Erythroblast (primary cell): ENCODE data around the gene GTF3C4.
A peak's percentile ranks its signal among the peaks of the same experiment; 100 is the strongest.
"Not testable (repeated sequence)": the region's sequence is repeated elsewhere in the genome, so short reads cannot be mapped to it uniquely, and the experiment has no call there.

Source experiments
- DNase-seq, 2 experiments: peaks; one replicate each; lab custom pipeline; 2025; lab: John Stamatoyannopoulos, UW
- GATA1 ChIP-seq: IDR thresholded peaks from 2 replicates; pipeline ENCODE4 v1.6.1; 2011; ENCODE audit warnings: low read depth, mild to moderate bottlenecking, control low read depth, low read length, moderate library complexity
- POLR2A ChIP-seq: IDR thresholded peaks from 2 replicates; pipeline ENCODE4 v1.6.1; 2011; ENCODE audit warnings: mild to moderate bottlenecking, low read length

GTF3C4 gene

DNA sequence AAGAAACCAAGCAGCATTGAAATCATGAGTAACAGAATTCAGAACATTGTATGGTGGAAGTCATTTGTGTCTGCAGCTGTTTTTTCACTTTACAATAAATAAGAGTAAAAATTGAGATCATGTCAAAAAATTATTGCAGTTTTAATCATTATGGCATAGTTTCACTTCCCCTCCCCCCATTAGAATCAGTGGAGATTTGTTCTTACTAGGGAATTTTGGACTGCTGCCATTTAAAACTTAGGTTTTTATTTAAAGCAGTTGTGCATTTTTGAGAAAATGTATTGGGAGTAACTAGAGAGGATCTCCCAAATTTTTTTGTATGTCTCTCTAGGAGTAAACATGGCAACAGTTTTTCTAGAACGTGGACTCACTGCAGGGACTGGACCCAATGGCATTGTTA is 20.4 kb downstream of the GTF3C4 start:
- TF ChIP-seq GATA1 (no peak), POLR2A (no peak)
- no peak for DNase-seq

DNA sequence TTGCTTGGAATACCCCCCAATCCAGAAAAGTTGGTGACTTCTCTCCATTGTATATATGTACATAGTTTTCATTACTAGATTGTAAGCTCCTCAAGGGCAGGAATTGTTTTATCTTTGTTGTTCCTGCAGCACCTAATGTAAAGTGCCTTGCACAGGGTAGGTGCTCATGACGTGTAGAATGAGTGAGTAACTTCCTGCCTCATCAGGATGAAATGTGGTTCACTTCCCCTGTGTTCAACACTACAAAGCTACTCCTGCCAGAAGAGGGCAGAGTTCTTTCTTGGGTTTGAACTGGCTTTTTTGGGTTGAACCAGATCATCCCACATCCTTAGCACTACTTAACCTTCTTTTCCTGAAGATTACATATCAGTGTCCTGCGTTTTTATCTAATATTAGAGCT is 23.9 kb downstream of the GTF3C4 start:
- peak; percentile 25 to 46 for DNase-seq
- TF ChIP-seq GATA1 (no peak), POLR2A (no peak)

DNA sequence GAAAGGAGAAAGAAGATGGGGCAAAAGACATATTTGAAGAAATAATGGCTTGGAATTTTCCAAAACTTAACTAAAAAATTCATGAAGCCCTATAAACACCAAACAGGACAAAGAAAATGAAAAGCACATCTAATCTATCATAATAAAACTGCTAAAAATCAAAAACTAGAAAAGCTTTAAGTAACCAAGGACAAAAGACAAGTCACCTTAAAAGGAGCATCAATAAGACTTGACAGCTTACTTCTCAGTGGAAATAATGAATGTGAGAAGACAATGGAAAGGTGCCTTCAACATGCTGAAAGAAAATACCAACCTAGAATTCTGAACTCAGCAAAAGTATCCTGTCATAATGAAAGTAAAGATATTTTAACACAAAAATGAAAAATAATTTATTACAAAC is 27.0 kb downstream of the GTF3C4 start:
- DNase-seq: peak in 1 of 2 experiments; percentile 14
- TF ChIP-seq GATA1 (no peak), POLR2A (no peak)

DNA sequence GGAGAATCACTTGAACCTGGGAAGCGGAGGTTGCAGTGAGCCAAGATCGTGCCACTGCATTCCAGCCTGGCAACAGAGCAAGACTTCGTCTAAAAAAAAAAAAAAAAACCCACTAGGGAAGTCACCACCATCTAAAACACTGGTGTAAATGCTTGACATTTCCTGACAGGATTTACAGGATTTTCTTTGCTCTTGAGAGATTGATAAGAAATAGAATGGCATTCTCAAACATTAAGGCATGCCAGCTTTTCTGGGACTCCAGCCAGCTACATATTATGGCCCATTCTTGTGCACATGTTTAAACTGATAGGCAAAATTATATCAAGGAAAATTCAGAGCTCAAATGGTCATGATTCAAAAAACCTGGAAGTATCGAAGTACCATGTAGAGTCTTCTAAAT is 28.7 kb downstream of the GTF3C4 start:
- TF ChIP-seq GATA1 (no peak), POLR2A (no peak)
- no peak for DNase-seq

DNA sequence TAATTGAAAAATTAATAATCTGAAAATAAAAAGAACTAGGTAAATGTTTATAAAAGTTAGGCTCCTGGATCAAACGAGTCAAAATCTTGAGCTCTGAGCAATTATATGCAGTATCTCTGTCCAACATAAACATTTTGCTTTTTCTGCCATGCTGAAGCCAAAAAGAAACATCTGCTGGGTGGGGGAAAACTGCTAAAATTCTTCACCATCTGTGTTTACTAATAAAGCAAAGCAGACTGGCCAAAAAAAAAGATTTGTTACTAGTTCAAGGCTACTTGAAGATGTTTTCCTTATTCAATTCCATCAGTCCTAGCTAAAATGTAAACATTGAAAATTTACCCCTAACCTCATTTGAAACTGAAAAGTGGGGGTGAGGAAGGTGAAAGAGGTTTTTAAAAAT is 29.7 kb downstream of the GTF3C4 start:
- no peak for DNase-seq
- TF ChIP-seq GATA1: no peak
- no peak for TF ChIP-seq POLR2A

DNA sequence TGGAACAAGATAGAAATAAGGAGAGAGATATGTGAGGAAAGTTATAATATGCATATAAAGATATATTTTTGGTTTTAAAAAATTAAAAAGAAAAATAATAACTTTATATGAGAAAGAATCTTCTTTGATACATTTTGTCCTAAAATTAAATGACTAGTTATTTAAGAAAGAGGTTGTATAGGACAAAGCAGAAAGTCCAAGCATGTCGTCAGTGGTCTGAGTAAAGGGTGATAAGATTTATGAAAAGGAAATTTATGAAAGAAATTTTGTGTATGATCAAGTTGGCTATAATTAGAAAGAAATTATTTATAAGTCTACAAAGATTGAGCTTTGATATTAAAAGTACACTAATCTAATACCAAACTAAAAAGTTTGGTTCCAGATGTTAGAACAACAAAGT is 32.0 kb downstream of the GTF3C4 start:
- DNase-seq: no peak
- no peak for TF ChIP-seq POLR2A
- TF ChIP-seq GATA1: no peak

DNA sequence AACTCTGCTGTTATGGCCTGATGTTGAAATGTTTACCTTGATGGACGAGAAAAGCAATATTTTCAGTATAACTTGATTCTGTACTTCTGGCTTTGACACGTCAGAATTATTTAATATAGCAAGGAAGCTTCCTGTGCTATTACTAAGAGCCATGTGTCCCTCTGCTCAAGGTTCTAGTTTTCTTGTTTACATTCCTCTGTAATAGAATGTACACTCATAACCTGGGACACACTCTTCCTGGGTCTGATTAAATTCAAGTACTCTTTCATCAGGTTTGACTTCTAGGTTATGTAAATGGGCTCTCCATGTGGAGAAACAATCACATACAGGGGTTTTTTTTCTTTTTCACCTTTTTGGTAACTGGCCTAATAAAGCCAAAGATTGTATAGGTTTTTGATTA is 33.1 kb downstream of the GTF3C4 start:
- TF ChIP-seq POLR2A (no peak), GATA1 (no peak)
- no peak for DNase-seq

DNA sequence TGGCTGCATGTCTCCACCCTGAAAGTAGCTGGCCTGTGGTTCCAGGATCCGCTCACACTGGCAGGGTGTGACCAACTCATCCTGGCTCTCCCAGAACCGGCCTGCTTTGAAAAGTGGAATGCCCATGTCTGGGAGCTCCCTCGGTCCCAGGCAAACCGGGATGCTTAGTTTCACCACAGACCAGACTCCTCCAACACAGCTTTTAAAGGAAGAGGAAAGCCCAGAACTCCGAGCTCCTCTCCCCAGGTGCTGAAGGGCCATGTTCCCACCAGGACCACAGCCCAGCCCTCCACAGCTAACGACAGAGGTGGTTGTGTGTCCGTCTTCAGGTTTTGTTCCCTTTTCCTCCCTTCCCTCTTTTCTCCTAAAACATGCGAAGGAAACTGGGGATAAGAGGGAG is 38.0 kb downstream of the GTF3C4 start:
- DNase-seq: no peak
- TF ChIP-seq GATA1 (no peak), POLR2A (no peak)

DNA sequence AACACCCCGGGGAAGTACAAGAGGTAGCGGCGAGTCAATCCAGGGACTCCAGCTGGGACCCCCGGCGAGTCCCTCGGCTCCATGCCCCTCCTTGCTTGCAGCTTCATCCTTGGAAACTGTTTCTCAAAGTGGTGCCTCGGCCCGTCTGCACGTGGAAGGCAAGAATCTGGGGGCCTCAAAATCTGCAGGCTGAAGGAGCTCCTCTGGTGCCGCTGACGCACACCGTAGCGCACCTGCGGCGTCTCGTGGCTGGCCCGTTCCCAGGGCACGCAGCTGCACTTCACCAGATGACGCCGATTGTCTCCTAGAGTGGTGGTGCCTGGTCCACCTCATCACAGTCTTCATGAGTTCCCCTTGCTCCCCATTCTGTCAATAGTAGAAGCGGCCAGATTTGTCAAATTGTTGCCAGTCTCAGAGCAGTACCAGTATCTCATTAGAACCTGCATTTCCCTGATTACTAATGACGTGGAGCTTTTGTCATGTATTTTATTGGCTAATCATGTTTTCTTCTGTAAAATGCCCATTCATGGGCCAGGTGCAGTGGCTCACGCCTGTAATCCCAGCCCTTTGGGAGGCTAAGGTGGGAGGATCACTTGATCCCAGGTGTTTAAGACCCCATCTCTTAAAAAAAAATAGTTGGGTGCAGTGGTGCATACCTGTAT is 38.6 kb downstream of the GTF3C4 start:
- TF ChIP-seq POLR2A (no peak), GATA1 (no peak)

DNA sequence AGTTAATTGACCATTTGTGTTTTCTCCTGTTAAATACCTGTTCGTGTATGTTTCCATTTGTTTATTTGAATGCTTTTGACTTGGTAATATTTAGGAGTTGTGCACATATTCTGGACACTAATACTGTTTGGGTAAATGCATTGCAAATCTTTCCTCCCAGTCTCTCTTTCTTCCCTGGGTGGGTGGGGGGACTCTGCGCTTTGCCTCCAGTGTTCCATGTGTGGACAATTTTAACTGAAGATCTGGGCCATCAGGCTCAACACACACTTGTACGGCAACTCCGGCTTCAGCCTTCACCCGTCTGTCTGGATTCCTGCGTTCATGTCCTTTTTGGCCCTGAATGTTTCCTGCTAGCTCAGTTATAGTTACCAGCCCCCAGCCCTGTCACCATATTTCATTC is 40.1 kb downstream of the GTF3C4 start:
- TF ChIP-seq POLR2A: no peak
- no peak for TF ChIP-seq GATA1
- no peak for DNase-seq

More for the DNA sequence above, 38.6 kb downstream of the GTF3C4 start:
- no peak for DNase-seq

DNA sequence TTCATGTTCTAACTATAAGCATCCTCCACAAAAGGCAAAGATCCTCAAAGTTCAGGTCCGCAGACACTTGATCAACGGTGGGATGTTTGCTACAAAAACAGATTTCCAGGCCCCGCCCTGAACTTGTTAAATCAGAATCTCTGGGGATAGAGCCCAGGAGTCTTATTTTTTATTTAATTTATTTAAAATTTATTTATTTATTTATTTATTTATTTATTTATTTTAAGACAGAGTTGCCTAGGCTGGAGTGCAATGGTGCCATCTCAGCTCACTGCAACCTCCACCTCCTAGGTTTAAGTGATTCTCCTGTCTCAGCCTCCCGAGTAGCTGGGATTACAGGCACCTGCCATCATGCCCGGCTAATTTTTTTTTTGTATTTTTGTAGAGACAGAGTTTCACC is 40.9 kb downstream of the GTF3C4 start:
- DNase-seq: not testable (repeated sequence)

DNA sequence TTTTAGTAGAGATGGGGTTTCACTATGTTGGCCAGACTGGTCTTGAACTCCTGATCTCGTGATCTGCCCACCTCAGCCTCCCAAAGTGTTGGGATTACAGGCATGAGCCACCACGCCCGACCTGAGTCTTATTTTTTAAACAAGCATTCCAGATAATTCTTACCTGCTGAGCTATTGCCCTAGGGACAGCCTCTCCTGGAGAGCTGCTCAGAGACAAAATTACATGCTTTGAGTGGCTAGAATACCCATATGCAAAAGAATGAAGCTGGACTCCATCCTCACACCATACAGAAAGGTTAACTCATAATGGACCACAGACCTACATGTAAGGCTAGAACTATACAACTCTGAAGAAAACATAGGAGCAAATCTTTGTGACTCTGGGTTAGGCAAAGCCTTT is 41.6 kb downstream of the GTF3C4 start:
- DNase-seq: no peak

DNA sequence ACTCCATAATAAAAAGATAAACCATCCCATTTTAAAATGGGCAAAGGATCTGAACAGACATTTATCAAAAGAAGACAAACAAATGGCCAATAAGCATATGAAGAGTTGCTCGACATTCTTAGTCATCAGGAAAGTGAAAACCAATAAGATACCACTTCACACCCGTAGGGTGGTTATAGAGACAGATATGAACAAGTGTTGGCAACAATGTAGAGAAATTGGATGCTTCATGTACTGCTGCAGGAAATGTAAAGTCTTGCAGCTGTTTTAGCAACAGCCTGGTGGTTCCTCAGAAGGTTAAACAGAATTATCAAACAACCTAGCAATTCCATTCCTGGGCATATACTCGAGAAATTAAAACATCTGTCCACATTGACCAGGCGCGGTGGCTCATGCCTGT is 42.5 kb downstream of the GTF3C4 start:
- no peak for DNase-seq
- TF ChIP-seq GATA1 (no peak), POLR2A (no peak)

More for the DNA sequence above, 41.6 kb downstream of the GTF3C4 start:
- TF ChIP-seq GATA1 (no peak), POLR2A (no peak)

DNA sequence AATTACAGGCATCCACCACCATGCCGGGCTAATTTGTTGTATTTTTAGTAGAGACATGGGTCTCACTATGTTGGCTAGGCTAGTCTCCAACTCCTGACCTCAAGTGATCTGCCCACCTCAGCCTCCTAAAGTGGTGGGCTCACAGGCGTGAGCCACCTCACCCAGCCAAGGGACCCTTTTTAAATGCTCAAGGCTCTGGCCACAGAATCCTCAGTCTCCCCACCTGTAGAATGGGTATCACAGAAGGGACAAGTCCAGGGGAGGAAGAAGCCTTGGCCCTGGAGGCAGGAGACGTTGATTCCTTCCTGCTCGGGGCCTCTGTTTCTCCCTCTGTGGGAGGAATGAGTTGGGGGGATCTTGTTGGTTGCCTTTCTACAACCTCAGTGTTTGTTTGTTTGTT is 45.7 kb downstream of the GTF3C4 start:
- no peak for DNase-seq
- TF ChIP-seq GATA1 (no peak), POLR2A (no peak)

DNA sequence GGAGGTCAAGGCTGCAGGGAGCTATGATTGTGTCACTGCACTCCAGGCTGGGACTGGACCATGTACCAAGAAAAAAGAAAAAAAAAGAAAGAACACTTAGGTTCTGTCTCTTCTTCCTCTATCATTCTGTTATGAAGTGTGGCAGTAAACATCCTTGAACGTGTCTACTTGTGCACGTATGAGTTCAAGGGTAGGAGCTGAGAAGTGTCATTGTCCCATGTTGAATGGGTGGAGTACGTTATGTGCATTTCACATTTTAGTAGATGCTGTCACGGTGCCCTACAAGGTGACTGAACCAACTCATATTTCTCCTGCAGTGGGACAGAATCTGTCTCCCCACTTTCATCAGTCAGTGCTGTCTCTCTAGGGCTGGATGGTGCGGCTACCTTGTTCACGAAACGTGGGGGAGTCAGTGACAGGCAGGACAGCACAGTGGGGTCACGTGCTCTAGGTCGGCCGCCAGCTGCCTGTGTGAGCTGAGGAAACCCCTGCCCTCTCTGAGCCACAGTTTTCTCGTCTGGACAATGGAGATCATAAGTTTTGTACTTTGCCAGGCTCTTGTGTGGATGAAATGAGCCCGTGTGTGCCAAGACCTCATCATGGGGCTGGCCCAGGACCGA is 47.2 kb downstream of the GTF3C4 start:
- no peak for DNase-seq
- no peak for TF ChIP-seq POLR2A
- no peak for TF ChIP-seq GATA1

DNA sequence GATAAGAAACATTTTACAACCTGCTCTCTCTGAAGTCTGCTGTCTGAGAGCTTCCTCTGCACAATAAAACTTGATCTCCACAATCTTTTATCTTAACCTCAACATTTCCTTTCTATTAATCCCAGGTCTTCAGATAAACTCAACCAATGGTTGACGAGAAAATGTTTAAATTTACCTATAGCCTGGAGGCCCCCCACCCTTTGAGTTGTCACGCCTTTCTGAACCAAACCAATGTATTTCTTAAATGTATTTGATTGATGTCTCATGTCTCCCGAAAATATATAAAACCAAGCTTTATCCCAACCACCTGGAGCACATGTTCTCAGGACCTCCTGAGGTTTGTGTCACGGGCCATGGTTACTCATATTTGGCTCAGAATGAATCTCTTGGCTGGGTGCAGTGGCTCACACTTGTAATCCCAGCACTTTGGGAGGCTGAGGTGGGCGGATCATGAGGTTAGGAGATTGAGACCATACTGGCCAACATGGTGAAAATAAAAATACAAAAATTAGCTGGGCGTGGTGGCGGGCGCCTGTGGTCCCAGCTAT is 48.2 kb downstream of the GTF3C4 start:
- not testable (repeated sequence) for DNase-seq
